Chondrocyte (in vitro differentiated cells): ENCODE results near the gene SCO2. TPM values are rescaled to one million over a fixed set of nuclear protein-coding genes. Genes with fewer than 3 reads are reported as not detected.
"Not testable (repeated sequence)": the region's sequence is repeated elsewhere in the genome, so short reads cannot be mapped to it uniquely, and the experiment has no call there.

Experiments
- DNase-seq: peaks from one replicate; pipeline ENCODE4 v3.0.0; 2021; ENCODE audit warnings: mixed read lengths, low spot score
- H3K27ac Mint-ChIP-seq: one replicate; pipeline ENCODE4 v1.8.0; 2021; ENCODE audit warnings: mild to moderate bottlenecking, moderate library complexity, mixed read lengths; ENCODE audit not compliant: unreplicated experiment
- H3K27me3 Mint-ChIP-seq: 2 replicates; pipeline ENCODE4 v1.8.0; 2021; ENCODE audit warnings: low read depth, mixed read lengths
- H3K36me3 Mint-ChIP-seq: 2 replicates; pipeline ENCODE4 v1.8.0; 2021; ENCODE audit warnings: low read depth, mixed read lengths
- H3K4me1 Mint-ChIP-seq: 2 replicates; pipeline ENCODE4 v1.8.0; 2021; ENCODE audit warnings: low read depth, mild to moderate bottlenecking, mixed read lengths
- H3K4me3 Mint-ChIP-seq: one replicate; pipeline ENCODE4 v1.8.0; 2021; ENCODE audit warnings: mild to moderate bottlenecking, moderate library complexity, mixed read lengths; ENCODE audit not compliant: unreplicated experiment
- H3K9me3 Mint-ChIP-seq: 2 replicates; pipeline ENCODE4 v1.8.0; 2021; ENCODE audit warnings: low read depth, mixed read lengths
- CTCF ChIP-seq: fragments of 200-600 bp; sonication (generic); IDR thresholded peaks from 2 replicates; pipeline ENCODE4 v1.5.0; 2021; ENCODE audit warnings: antibody characterized with exemption, mild to moderate bottlenecking, moderate library complexity
- total RNA-seq: library from RNA; stranded (reverse); gene quantifications from 3 replicates; pipeline ENCODE4 v1.2.1, GENCODE V29; 2021

Gene SCO2
- total RNA-seq, 1 donor from 2014 or later = 5.4 TPM

GRCh38 chr22:50520826-50521453, 4.5 kb downstream of the SCO2 start:
- DNase-seq = no peak
- no peak for TF ChIP-seq CTCF
- Mint-ChIP-seq H3K27me3 (no peaks in the 10 kb centered on the region), H3K4me3 (no peak overlapping the region), H3K27ac (no peak overlapping the region), H3K36me3 (peaks cover 9% of the 10 kb centered on the region), H3K9me3 (no peaks in the 10 kb centered on the region), H3K4me1 (peaks cover 20% of the 10 kb centered on the region)

- peaks cover 11% of the 10 kb centered on the region for H3K36me3 Mint-ChIP-seq
- H3K4me1 Mint-ChIP-seq = peaks cover 20% of the 10 kb centered on the region
- not testable (repeated sequence) for H3K4me3 Mint-ChIP-seq, H3K27ac Mint-ChIP-seq, H3K9me3 Mint-ChIP-seq, DNase-seq, H3K27me3 Mint-ChIP-seq
Measured at GRCh38 chr22:50520184-50520583, 5.2 kb downstream of the SCO2 start.

- DNase-seq = no peak
- Mint-ChIP-seq H3K9me3 (no peaks in the 10 kb centered on the region), H3K27ac (no peak overlapping the region), H3K27me3 (no peaks in the 10 kb centered on the region), H3K4me3 (no peak overlapping the region), H3K4me1 (peaks cover 12% of the 10 kb centered on the region), H3K36me3 (peaks cover 8% of the 10 kb centered on the region)
- TF ChIP-seq CTCF = no peak
Measured at GRCh38 chr22:50519151-50519550, 6.2 kb downstream of the SCO2 start.

GRCh38 chr22:50518606-50519005, 6.8 kb downstream of the SCO2 start:
- H3K27ac Mint-ChIP-seq = no peak overlapping the region
- H3K4me3 Mint-ChIP-seq = no peak overlapping the region
- H3K9me3 Mint-ChIP-seq = no peaks in the 10 kb centered on the region
- H3K4me1 Mint-ChIP-seq = peaks cover 8% of the 10 kb centered on the region
- no peak for DNase-seq
- H3K27me3 Mint-ChIP-seq = no peaks in the 10 kb centered on the region
- H3K36me3 Mint-ChIP-seq = peaks cover 8% of the 10 kb centered on the region
- TF ChIP-seq CTCF = no peak

GRCh38 chr22:50517495-50518260, 7.7 kb downstream of the SCO2 start:
- H3K4me1 Mint-ChIP-seq = no peaks in the 10 kb centered on the region
- DNase-seq = peak; percentile 82

More at GRCh38 chr22:50517495-50518260, 7.7 kb downstream of the SCO2 start:
- Mint-ChIP-seq H3K9me3 (no peaks in the 10 kb centered on the region), H3K36me3 (peaks cover 8% of the 10 kb centered on the region), H3K27ac (no peak overlapping the region), H3K27me3 (no peaks in the 10 kb centered on the region), H3K4me3 (no peak overlapping the region)
- TF ChIP-seq CTCF = no peak
